ENCODE measurements around the gene ZSCAN25. TPM values are rescaled to one million over a fixed set of nuclear protein-coding genes. Genes with fewer than 3 reads are reported as not detected.

ZSCAN25 gene
- total RNA-seq, 4 donors from 2014 or later: 23.2 to 34.1 (median 30.2) TPM

DNA sequence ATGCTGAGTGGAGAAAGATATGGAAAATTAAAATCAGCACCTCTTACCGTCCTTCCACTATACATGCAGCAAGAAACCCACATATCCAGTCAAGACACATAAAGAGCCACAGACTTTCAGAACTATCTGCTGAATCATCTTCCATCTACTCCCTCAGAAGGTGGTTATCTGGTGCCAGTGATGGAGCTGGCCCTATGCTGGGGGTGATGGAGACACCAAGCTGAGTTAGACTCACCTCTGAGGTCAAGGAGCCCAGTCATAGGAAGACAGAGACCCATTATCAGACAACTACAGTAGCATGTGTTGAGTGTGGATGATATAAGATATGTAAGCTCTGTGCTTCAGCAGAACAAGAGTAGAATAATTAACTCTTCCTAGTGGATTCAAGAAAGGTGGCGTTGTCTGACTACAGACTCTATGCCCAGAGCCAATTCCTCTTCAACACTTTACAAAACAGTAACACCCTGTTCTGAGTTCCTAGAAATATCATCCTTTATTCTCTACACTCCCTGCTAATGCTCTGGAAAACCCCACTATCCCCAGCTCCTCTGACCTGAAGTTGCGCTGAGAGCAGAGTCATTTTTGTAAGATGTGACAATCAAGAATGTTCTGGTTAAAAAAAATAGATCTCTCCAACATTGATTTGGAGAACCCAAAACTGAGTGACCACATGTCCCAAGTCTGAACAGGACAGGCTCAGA, 48.7 kb downstream of the ZSCAN25 start:
- WGBS, 2 donors: 83 to 98% methylated on average over 3 of the region's 3 CpGs
- H3K4me1 ChIP-seq: no peaks in the 10 kb centered on the region
- no peak for DNase-seq (ENCODE audit: low spot score in 2 of 2)
- no peaks in the 10 kb centered on the region for H3K9me3 ChIP-seq
- no peak overlapping the region for H3K4me3 ChIP-seq
- no peak for TF ChIP-seq EP300 (IDR thresholded peaks at IDR 0.05)
- no peaks in the 10 kb centered on the region for H3K27me3 ChIP-seq
- H3K27ac ChIP-seq: no peak overlapping the region
- H3K36me3 ChIP-seq: peaks cover 0 to 27% (median under 1%) of the 10 kb centered on the region in 3 donors

GRCh38 chr7:99666013-99666395, 49.3 kb downstream of the ZSCAN25 start:
- WGBS, 2 donors: 78 to 88% methylated on average over 1 of the region's 1 CpG
- no peak for TF ChIP-seq CTCF (IDR thresholded peaks at IDR 0.05)
- no peak for TF ChIP-seq EP300 (IDR thresholded peaks at IDR 0.05)
- no peak for TF ChIP-seq POLR2A (IDR thresholded peaks at IDR 0.05)
- Histone ChIP-seq H3K9me3 (no peaks in the 10 kb centered on the region), H3K4me1 (no peaks in the 10 kb centered on the region), H3K27me3 (no peaks in the 10 kb centered on the region), H3K27ac (no peak overlapping the region), H3K4me3 (no peak overlapping the region), H3K36me3 (peaks cover 0 to 21% (median 0%) of the 10 kb centered on the region in 3 donors)
- no peak for DNase-seq (ENCODE audit: low spot score in 2 of 2)

DNA sequence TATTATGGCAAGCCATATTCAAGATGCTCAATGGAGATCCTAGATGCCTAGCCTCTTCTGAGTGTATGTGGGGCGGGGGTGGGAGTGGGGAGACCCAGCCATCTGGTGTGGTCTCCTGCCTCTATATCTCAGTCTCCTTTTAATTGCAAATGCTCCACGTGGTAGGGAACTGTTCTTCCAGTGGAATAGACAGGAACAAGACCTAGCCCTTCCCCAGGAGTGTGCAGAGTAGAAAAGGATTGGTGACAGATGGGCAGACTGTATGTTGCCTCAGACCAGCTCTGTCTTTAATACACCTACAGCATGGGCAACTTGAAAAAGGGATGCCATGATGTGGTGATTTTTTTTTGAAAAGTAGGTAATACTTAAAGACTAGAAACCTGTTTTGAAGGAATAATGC, 50.4 kb downstream of the ZSCAN25 start:
- no peak for TF ChIP-seq EP300 (IDR thresholded peaks at IDR 0.05)
- no peak for TF ChIP-seq CTCF (IDR thresholded peaks at IDR 0.05)
- no peak for TF ChIP-seq POLR2A (IDR thresholded peaks at IDR 0.05)
- H3K36me3 ChIP-seq: peaks cover 0 to 12% (median 0%) of the 10 kb centered on the region in 3 donors

DNA sequence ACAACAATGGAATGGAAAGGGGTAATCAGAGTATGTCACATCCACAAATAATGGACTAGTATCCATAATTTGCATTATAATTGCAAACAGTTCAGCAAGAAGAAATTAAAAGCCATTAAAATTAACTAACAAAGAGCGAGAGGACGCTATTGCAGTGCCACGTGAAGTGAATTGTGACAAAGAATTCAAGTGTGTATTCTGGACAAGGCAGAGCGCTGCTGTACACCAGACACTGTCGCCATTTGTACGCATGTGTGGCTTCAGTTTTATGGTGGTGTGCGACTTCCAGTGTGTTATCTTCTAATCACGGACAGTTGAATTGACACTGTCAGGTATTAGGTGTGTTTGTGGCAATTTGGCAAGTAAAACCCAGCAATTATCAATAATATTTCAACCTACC, 51.8 kb downstream of the ZSCAN25 start:
- H3K27ac ChIP-seq: no peak overlapping the region

More for the DNA sequence above, 50.4 kb downstream of the ZSCAN25 start:
- no peak overlapping the region for H3K4me3 ChIP-seq
- 71 to 76% methylated on average over 2 of the region's 2 CpGs for WGBS, 2 donors
- no peak overlapping the region for H3K27ac ChIP-seq
- H3K9me3 ChIP-seq: no peaks in the 10 kb centered on the region
- no peaks in the 10 kb centered on the region for H3K4me1 ChIP-seq
- H3K27me3 ChIP-seq: no peaks in the 10 kb centered on the region
- no peak for DNase-seq (ENCODE audit: low spot score in 2 of 2)

GRCh38 chr7:99669782-99670181, 53.0 kb downstream of the ZSCAN25 start:
- no peaks in the 10 kb centered on the region for H3K9me3 ChIP-seq
- no peaks in the 10 kb centered on the region for H3K36me3 ChIP-seq
- H3K27me3 ChIP-seq: no peaks in the 10 kb centered on the region
- no peaks in the 10 kb centered on the region for H3K4me1 ChIP-seq
- no peak for DNase-seq (ENCODE audit: low spot score in 2 of 2)
- H3K4me3 ChIP-seq: no peak overlapping the region
- WGBS, 2 donors: 92% methylated on average over 3 of the region's 3 CpGs
- H3K27ac ChIP-seq: no peak overlapping the region
- TF ChIP-seq POLR2A (IDR thresholded peaks at IDR 0.05): no peak
- no peak for TF ChIP-seq CTCF (IDR thresholded peaks at IDR 0.05)
- TF ChIP-seq EP300 (IDR thresholded peaks at IDR 0.05): no peak

More for the DNA sequence above, 51.8 kb downstream of the ZSCAN25 start:
- H3K9me3 ChIP-seq: no peaks in the 10 kb centered on the region
- H3K4me3 ChIP-seq: no peak overlapping the region
- WGBS, 2 donors: 90 to 96% methylated on average over 8 of the region's 8 CpGs
- no peak for DNase-seq (ENCODE audit: low spot score in 2 of 2)
- no peaks in the 10 kb centered on the region for H3K36me3 ChIP-seq
- no peaks in the 10 kb centered on the region for H3K27me3 ChIP-seq
- TF ChIP-seq CTCF (IDR thresholded peaks at IDR 0.05): no peak
- no peak for TF ChIP-seq POLR2A (IDR thresholded peaks at IDR 0.05)
- TF ChIP-seq EP300 (IDR thresholded peaks at IDR 0.05): no peak
- H3K4me1 ChIP-seq: no peaks in the 10 kb centered on the region
